G401.6 (cell line): Measurements from ENCODE around the gene MNS1.
"Not testable (repeated sequence)": the region's sequence is repeated elsewhere in the genome, so short reads cannot be mapped to it uniquely, and the experiment has no call there.

Experiments
- FAIRE-seq: peaks from 2 replicates; lab custom pipeline; 2012; peaks lifted over from hg19 to GRCh38; lab: Jason Lieb, UNC

MNS1 gene

GRCh38 chr15:56454836-56455235 lies 10.1 kb downstream of the MNS1 start:
- FAIRE-seq, result no peak

GRCh38 chr15:56445746-56446145 lies 19.2 kb downstream of the MNS1 start:
- no peak for FAIRE-seq

GRCh38 chr15:56442354-56442753 lies 22.6 kb downstream of the MNS1 start:
- FAIRE-seq, result no peak

GRCh38 chr15:56440214-56440770 lies 24.6 kb downstream of the MNS1 start:
- no peak for FAIRE-seq

- FAIRE-seq, result no peak
Observed at GRCh38 chr15:56432304-56432703, 32.6 kb downstream of the MNS1 start.

GRCh38 chr15:56428821-56429458 lies 36.0 kb downstream of the MNS1 start:
- FAIRE-seq, result peak; percentile 97

- FAIRE-seq, result no peak
Observed at GRCh38 chr15:56425976-56426375, 39.0 kb downstream of the MNS1 start.

GRCh38 chr15:56425276-56425675 lies 39.7 kb downstream of the MNS1 start:
- no peak for FAIRE-seq

- FAIRE-seq, result peak; percentile 100
Observed at GRCh38 chr15:56413114-56413733, 51.7 kb downstream of the MNS1 start.

- no peak for FAIRE-seq
Observed at GRCh38 chr15:56411122-56411749, 53.7 kb downstream of the MNS1 start.

- FAIRE-seq, result no peak
Observed at GRCh38 chr15:56410721-56411120, 54.2 kb downstream of the MNS1 start.

GRCh38 chr15:56399209-56399608 lies 65.7 kb downstream of the MNS1 start:
- FAIRE-seq, result not testable (repeated sequence)

GRCh38 chr15:56397325-56397724 lies 67.6 kb downstream of the MNS1 start:
- not testable (repeated sequence) for FAIRE-seq

- no peak for FAIRE-seq
Observed at GRCh38 chr15:56394909-56395308, 70.0 kb downstream of the MNS1 start.

GRCh38 chr15:56393277-56393676 lies 71.7 kb downstream of the MNS1 start:
- FAIRE-seq, result no peak

- FAIRE-seq, result peak; percentile 71
Observed at GRCh38 chr15:56390739-56391267, 74.1 kb downstream of the MNS1 start.

GRCh38 chr15:56385908-56386307 lies 79.0 kb downstream of the MNS1 start:
- no peak for FAIRE-seq

- FAIRE-seq, result no peak
Observed at GRCh38 chr15:56383010-56383409, 81.9 kb downstream of the MNS1 start.
